NCI-H1694 treated with DMSO at 0.1 percent for 48 hours (cell line): ENCODE data around the gene BABAM2.
A peak's percentile ranks its signal among the peaks of the same experiment; 100 is the strongest.

Experiments
- DNase-seq: peaks from one replicate; lab custom pipeline; 2025; lab: John Stamatoyannopoulos, UW

Gene BABAM2

GRCh38 chr2:28030600-28030999 lies 140.1 kb downstream of the BABAM2 start:
- no peak for DNase-seq

GRCh38 chr2:28032816-28033215 lies 142.3 kb downstream of the BABAM2 start:
- no peak for DNase-seq

GRCh38 chr2:28034696-28035095 lies 144.2 kb downstream of the BABAM2 start:
- DNase-seq = no peak

- no peak for DNase-seq
Observed at GRCh38 chr2:28035163-28035690, 144.7 kb downstream of the BABAM2 start.

GRCh38 chr2:28035816-28036215 lies 145.3 kb downstream of the BABAM2 start:
- DNase-seq = no peak

- no peak for DNase-seq
Observed at GRCh38 chr2:28036307-28036706, 145.8 kb downstream of the BABAM2 start.

GRCh38 chr2:28038722-28039121 lies 148.2 kb downstream of the BABAM2 start:
- DNase-seq = no peak

- no peak for DNase-seq
Observed at GRCh38 chr2:28045676-28046351, 155.3 kb downstream of the BABAM2 start.

- DNase-seq = no peak
Observed at GRCh38 chr2:28046921-28047320, 156.4 kb downstream of the BABAM2 start.

- no peak for DNase-seq
Observed at GRCh38 chr2:28047681-28048080, 157.2 kb downstream of the BABAM2 start.

GRCh38 chr2:28048341-28048740 lies 157.8 kb downstream of the BABAM2 start:
- DNase-seq = no peak

- DNase-seq = no peak
Observed at GRCh38 chr2:28049416-28049815, 158.9 kb downstream of the BABAM2 start.

- DNase-seq = no peak
Observed at GRCh38 chr2:28049899-28050298, 159.4 kb downstream of the BABAM2 start.

- no peak for DNase-seq
Observed at GRCh38 chr2:28052691-28053090, 162.2 kb downstream of the BABAM2 start.

- peak; percentile 5 for DNase-seq
Observed at GRCh38 chr2:28053597-28053996, 163.1 kb downstream of the BABAM2 start.

- no peak for DNase-seq
Observed at GRCh38 chr2:28054916-28055315, 164.4 kb downstream of the BABAM2 start.

GRCh38 chr2:28055325-28055970 lies 164.9 kb downstream of the BABAM2 start:
- DNase-seq = no peak

- DNase-seq = no peak
Observed at GRCh38 chr2:28058791-28059190, 168.3 kb downstream of the BABAM2 start.

- no peak for DNase-seq
Observed at GRCh38 chr2:28062867-28063266, 172.3 kb downstream of the BABAM2 start.

GRCh38 chr2:28063492-28063962 lies 173.0 kb downstream of the BABAM2 start:
- no peak for DNase-seq

GRCh38 chr2:28067602-28068001 lies 177.1 kb downstream of the BABAM2 start:
- DNase-seq = no peak

- DNase-seq = peak; percentile 25
Observed at GRCh38 chr2:28068088-28068487, 177.6 kb downstream of the BABAM2 start.

GRCh38 chr2:28068527-28068926 lies 178.0 kb downstream of the BABAM2 start:
- no peak for DNase-seq
